ENCODE data around the gene SP3.

SP3 gene

GRCh38 chr2:173978447-173978846, 13.3 kb upstream of the SP3 start:
- intact Hi-C loops (cut with DNase I) = no loop called here
- DNase-seq = peak in 18 of 42 donors; percentile 18 to 75 (median 43)

- intact Hi-C loops (cut with DNase I) = no loop called here
These were observed 7.5 kb upstream of the SP3 start for GRCh38 chr2:173972636-173973035.

GRCh38 chr2:173972165-173972564, 7.0 kb upstream of the SP3 start:
- no peak for DNase-seq
- intact Hi-C loops (cut with DNase I) = no loop called here

More at GRCh38 chr2:173972636-173973035, 7.5 kb upstream of the SP3 start:
- no peak for DNase-seq

- DNase-seq = no peak
- intact Hi-C loops (cut with DNase I) = no loop called here
These were observed 5.3 kb upstream of the SP3 start for GRCh38 chr2:173970516-173970924.

- intact Hi-C loops (cut with DNase I) = no loop called here
These were observed 4.7 kb upstream of the SP3 start for GRCh38 chr2:173969886-173970285.

GRCh38 chr2:173968551-173968950, 3.4 kb upstream of the SP3 start:
- no peak for DNase-seq
- intact Hi-C loops (cut with DNase I) = no loop called here

More at GRCh38 chr2:173969886-173970285, 4.7 kb upstream of the SP3 start:
- DNase-seq = no peak

- intact Hi-C loops (cut with DNase I) = no loop called here
These were observed 1.3 kb upstream of the SP3 start for GRCh38 chr2:173966274-173967098.

GRCh38 chr2:173964565-173965371, 405 bp downstream of the SP3 start:
- peak; percentile 62 to 95 (median 86) for DNase-seq
- intact Hi-C loops (cut with DNase I) = loop anchor here (5.0 kb wide), 1 partner anchor 363 kb away; no protein-coding TSS in a partner anchor

More at GRCh38 chr2:173966274-173967098, 1.3 kb upstream of the SP3 start:
- peak in 1 of 42 donors; percentile 5 for DNase-seq

GRCh38 chr2:173963817-173964564, 1.2 kb downstream of the SP3 start:
- peak; percentile 69 to 96 (median 92) for DNase-seq
- intact Hi-C loops (cut with DNase I) = loop anchor here (5.0 kb wide), 1 partner anchor 363 kb away; no protein-coding TSS in a partner anchor

GRCh38 chr2:173963323-173963816, 1.8 kb downstream of the SP3 start:
- peak in 31 of 42 donors; percentile 29 to 82 (median 61) for DNase-seq
- intact Hi-C loops (cut with DNase I) = loop anchor here (5.0 kb wide), 1 partner anchor 364 kb away; no protein-coding TSS in a partner anchor

GRCh38 chr2:173962583-173963110, 2.5 kb downstream of the SP3 start:
- intact Hi-C loops (cut with DNase I) = loop anchor here (5.0 kb wide), 1 partner anchor 365 kb away; no protein-coding TSS in a partner anchor
- no peak for DNase-seq

GRCh38 chr2:173962031-173962430, 3.1 kb downstream of the SP3 start:
- no peak for DNase-seq
- intact Hi-C loops (cut with DNase I) = loop anchor here (5.0 kb wide), 1 partner anchor 365 kb away; no protein-coding TSS in a partner anchor

- DNase-seq = no peak
- intact Hi-C loops (cut with DNase I) = loop anchor here (5.0 kb wide), 1 partner anchor 366 kb away; no protein-coding TSS in a partner anchor
These were observed 3.8 kb downstream of the SP3 start for GRCh38 chr2:173961346-173961705.

GRCh38 chr2:173959909-173960308, 5.3 kb downstream of the SP3 start:
- DNase-seq = no peak
- intact Hi-C loops (cut with DNase I) = loop anchor here (5.0 kb wide), 1 partner anchor 367 kb away; no protein-coding TSS in a partner anchor

GRCh38 chr2:173959358-173959884, 5.8 kb downstream of the SP3 start:
- DNase-seq = no peak
- intact Hi-C loops (cut with DNase I) = no loop called here

- no peak for DNase-seq
- intact Hi-C loops (cut with DNase I) = no loop called here
These were observed 6.9 kb downstream of the SP3 start for GRCh38 chr2:173958198-173958846.

GRCh38 chr2:173957517-173957916, 7.7 kb downstream of the SP3 start:
- intact Hi-C loops (cut with DNase I) = no loop called here
- no peak for DNase-seq

GRCh38 chr2:173956454-173956853, 8.7 kb downstream of the SP3 start:
- no peak for DNase-seq
- intact Hi-C loops (cut with DNase I) = no loop called here

All from head of caudate nucleus (tissue), 42 donors.